Panc1 (cell line): ENCODE data around the gene CLEC16A. TPM values are rescaled to one million over a fixed set of nuclear protein-coding genes. Genes with fewer than 3 reads are reported as not detected.

Experiments used
- ATAC-seq: fragments of 200-7000 bp; cut with Tn5 transposase; 2 replicates; pipeline ENCODE4 v1.9.1; 2020; ENCODE audit warnings: mild to moderate bottlenecking, moderate library complexity
- BruUV-seq: library from RNA; stranded (reverse); fragments of 400-500 nt; replicated peaks from 2 replicates; lab custom pipeline; 2021; lab: Mats Ljungman, UMichigan
- CTCF ChIA-PET: fragments of 300-600 bp; sonication (Branson Sonifier 250); formaldehyde crosslinking; loops from one replicate; lab custom pipeline; 2022; ENCODE audit warnings: antibody characterized with exemption; lab: Charles Lee
- POLR2A ChIA-PET: fragments of 300-600 bp; sonication (Branson Sonifier 250); formaldehyde crosslinking; loops from one replicate; lab custom pipeline; 2022; ENCODE audit warnings: antibody characterized with exemption; lab: Charles Lee
- DNase-seq: peaks from one replicate; pipeline ENCODE4 v3.0.0-alpha.2; 2010; ENCODE audit warnings: low read depth, low spot score
- H3K27ac ChIP-seq: 2 replicates; pipeline ENCODE4 v1.5.1; 2011; ENCODE audit warnings: mild to moderate bottlenecking, low read length, inconsistent platforms
- H3K27me3 ChIP-seq: fragments of 200-500 bp; sonication (Bioruptor generic); 2 replicates; pipeline ENCODE4 v1.6.0; 2014; ENCODE audit warnings: low read length, inconsistent platforms; ENCODE audit not compliant: control insufficient read depth, insufficient read depth
- H3K36me3 ChIP-seq: fragments of 200-500 bp; sonication (Bioruptor generic); 2 replicates; pipeline ENCODE4 v1.5.1; 2014; ENCODE audit warnings: inconsistent platforms, mild to moderate bottlenecking, low read length, moderate library complexity; ENCODE audit not compliant: control insufficient read depth, insufficient read depth
- H3K4me1 ChIP-seq: 2 replicates; pipeline ENCODE4 v1.5.1; 2011; ENCODE audit warnings: inconsistent platforms, mild to moderate bottlenecking, low read length, moderate library complexity; ENCODE audit not compliant: control insufficient read depth, insufficient read depth
- H3K4me3 ChIP-seq, 2 experiments: 2 replicates each; pipeline ENCODE4 v1.5.1; 2011 to 2012; ENCODE audit warnings: low read depth in 2 of 2, low read length in 2 of 2, mild to moderate bottlenecking in 2 of 2, inconsistent platforms in 1 of 2, moderate library complexity in 1 of 2
- H3K9me3 ChIP-seq: fragments of 200-500 bp; sonication (Bioruptor generic); 2 replicates; pipeline ENCODE4 v1.5.1; 2014; ENCODE audit warnings: low read depth, mild to moderate bottlenecking, inconsistent platforms, low read length, moderate library complexity; ENCODE audit not compliant: control insufficient read depth, insufficient read depth
- POLR2AphosphoS5 ChIP-seq: IDR thresholded peaks from 2 replicates; pipeline ENCODE4 v1.6.1; 2012; ENCODE audit warnings: mild to moderate bottlenecking, low read depth, low read length, moderate library complexity
- REST ChIP-seq, 2 experiments: IDR thresholded peaks; 2 replicates each; pipeline ENCODE4 v1.6.1; 2011 to 2012; ENCODE audit warnings: low read depth in 2 of 2, control low read depth in 1 of 2, low read length in 1 of 2, mild to moderate bottlenecking in 1 of 2, moderate library complexity in 1 of 2; ENCODE audit not compliant: insufficient read depth in 1 of 2
- SIN3A ChIP-seq: IDR thresholded peaks from 2 replicates; pipeline ENCODE4 v1.6.1; 2012; ENCODE audit warnings: low read depth, mild to moderate bottlenecking, low read length, moderate library complexity, borderline replicate concordance; ENCODE audit not compliant: insufficient read depth
- TCF7L2 ChIP-seq: IDR thresholded peaks from 2 replicates; pipeline ENCODE4 v1.6.1; 2011; ENCODE audit warnings: mild to moderate bottlenecking, low read depth, low read length, inconsistent platforms
- in situ Hi-C: cut with HindIII; loops from 2 replicates; pipeline ENCODE4 v1.10.0; 2016; ENCODE audit warnings: low sequenced_read_pairs, low pct_unique_long_range_greater_than_20kb
- intact Hi-C: fragments of 100-400 bp; cut with micrococcal nuclease; formaldehyde crosslinking; loops from one replicate; pipeline ENCODE4 v1.10.0; 2022; ENCODE audit not compliant: unreplicated experiment
- total RNA-seq: library from RNA; stranded (reverse); gene quantifications from one replicate; pipeline ENCODE4 v1.2.1, GENCODE V29; 2021; ENCODE audit not compliant: unreplicated experiment
- TF ChIP-seq, protein P1 (sequence below): fragments of 450-650 bp; IDR thresholded peaks from 2 replicates; pipeline ENCODE4 v1.5.1; 2017; ENCODE audit warnings: mild to moderate bottlenecking

CLEC16A gene
- total RNA-seq, 1 experiment from 2014 or later, result 21.0 TPM

- Histone ChIP-seq H3K27me3 (no peaks in the 10 kb centered on the region), H3K4me3 (no peak overlapping the region), H3K36me3 (no peaks in the 10 kb centered on the region), H3K4me1 (no peaks in the 10 kb centered on the region), H3K9me3 (no peaks in the 10 kb centered on the region), H3K27ac (no peak overlapping the region)
- ChIA-PET POLR2A (interaction anchor here (0.6 kb wide), 1 partner anchor 43 kb away, joined by 3 read pairs; no protein-coding TSS in a partner anchor), CTCF (no interaction called here)
- in situ Hi-C loops (no loop called here), intact Hi-C loops (no loop called here)
- ATAC-seq, result peak; percentile 53; the same call in 1 of the 2 replicates
- TF ChIP-seq POLR2AphosphoS5 (no peak), REST (IDR thresholded peaks at IDR 0.05; ENCODE audit: insufficient read depth in 1 of 2, low read depth in 2 of 2, low read length in 1 of 2) (no peak), TCF7L2 (no peak), SIN3A (no peak)
- TF ChIP-seq, protein P1, sequence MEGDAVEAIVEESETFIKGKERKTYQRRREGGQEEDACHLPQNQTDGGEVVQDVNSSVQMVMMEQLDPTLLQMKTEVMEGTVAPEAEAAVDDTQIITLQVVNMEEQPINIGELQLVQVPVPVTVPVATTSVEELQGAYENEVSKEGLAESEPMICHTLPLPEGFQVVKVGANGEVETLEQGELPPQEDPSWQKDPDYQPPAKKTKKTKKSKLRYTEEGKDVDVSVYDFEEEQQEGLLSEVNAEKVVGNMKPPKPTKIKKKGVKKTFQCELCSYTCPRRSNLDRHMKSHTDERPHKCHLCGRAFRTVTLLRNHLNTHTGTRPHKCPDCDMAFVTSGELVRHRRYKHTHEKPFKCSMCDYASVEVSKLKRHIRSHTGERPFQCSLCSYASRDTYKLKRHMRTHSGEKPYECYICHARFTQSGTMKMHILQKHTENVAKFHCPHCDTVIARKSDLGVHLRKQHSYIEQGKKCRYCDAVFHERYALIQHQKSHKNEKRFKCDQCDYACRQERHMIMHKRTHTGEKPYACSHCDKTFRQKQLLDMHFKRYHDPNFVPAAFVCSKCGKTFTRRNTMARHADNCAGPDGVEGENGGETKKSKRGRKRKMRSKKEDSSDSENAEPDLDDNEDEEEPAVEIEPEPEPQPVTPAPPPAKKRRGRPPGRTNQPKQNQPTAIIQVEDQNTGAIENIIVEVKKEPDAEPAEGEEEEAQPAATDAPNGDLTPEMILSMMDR, result no peak
- BruUV-seq, result no TSS peak
- no peak for DNase-seq
Observed at GRCh38 chr16:11149011-11149616, 204.8 kb downstream of the CLEC16A start.

- H3K36me3 ChIP-seq, result no peaks in the 10 kb centered on the region
- CTCF ChIA-PET, result no interaction called here
- DNase-seq (no peak), ATAC-seq (no peak)
- no peak for TF ChIP-seq POLR2AphosphoS5
- H3K27me3 ChIP-seq, result no peaks in the 10 kb centered on the region
- no peaks in the 10 kb centered on the region for H3K9me3 ChIP-seq
- no peak overlapping the region for H3K27ac ChIP-seq
- POLR2A ChIA-PET, result no interaction called here
- in situ Hi-C loops (no loop called here), intact Hi-C loops (no loop called here)
- BruUV-seq, result no TSS peak
- 0 out of 2 replicates have a peak, but pooled peaks cover under 1% of the 10 kb centered on the region for H3K4me1 ChIP-seq
- H3K4me3 ChIP-seq, result no peak overlapping the region
Observed at GRCh38 chr16:11150190-11150589, 205.8 kb downstream of the CLEC16A start.
